NCI-H1105 treated with DMSO at 0.1 percent for 48 hours (cell line): Measurements from ENCODE around the gene PCDHA3.
"Not testable (repeated sequence)": the region's sequence is repeated elsewhere in the genome, so short reads cannot be mapped to it uniquely, and the experiment has no call there.

Experiments used
- DNase-seq: peaks from one replicate; lab custom pipeline; 2025; lab: John Stamatoyannopoulos, UW

PCDHA3 gene

GRCh38 chr5:140800816-140801493 lies at the start of gene PCDHA3:
Gene PCDHA3, plus strand, starts transcription at chr5:140801057.
- peak; percentile 72 for DNase-seq

- no peak for DNase-seq
Observed at GRCh38 chr5:140753561-140753960, 47.3 kb upstream of the PCDHA3 start.

DNA sequence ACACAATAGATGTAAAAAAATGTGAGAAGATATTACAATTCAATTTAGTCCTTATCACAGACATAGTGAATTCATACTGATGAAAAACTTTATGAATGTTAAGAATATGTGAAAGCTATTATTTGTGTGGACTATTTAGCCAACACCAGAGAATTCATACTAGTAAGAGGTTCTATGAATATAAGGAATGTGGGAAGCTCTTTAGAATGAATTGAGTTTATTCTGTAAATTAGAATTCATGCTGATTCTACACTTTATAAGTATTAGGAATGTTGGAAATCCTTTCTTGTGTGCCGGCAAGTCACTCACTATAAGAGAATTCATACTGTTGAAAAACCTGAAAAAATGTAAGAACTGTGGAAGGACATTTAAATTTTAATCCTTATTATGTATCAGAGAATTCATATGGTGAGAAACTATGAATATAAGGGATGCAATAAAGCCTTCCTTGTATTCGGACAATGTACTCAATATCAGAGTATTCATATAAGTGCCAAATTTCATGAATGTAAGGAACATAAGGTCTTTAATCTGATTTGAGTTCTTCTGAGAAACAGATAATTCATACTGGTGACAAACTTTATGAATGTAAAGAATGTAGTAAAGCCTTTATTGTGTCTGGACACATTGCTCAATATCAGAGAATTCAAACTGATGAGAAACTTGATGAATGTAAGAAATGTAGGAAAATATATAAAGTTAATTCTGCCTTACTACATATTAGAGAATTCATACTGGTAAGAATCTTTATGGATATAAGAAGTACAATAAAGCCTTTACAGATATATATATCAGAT lies 36.5 kb upstream of the PCDHA3 start:
- no peak for DNase-seq

DNA sequence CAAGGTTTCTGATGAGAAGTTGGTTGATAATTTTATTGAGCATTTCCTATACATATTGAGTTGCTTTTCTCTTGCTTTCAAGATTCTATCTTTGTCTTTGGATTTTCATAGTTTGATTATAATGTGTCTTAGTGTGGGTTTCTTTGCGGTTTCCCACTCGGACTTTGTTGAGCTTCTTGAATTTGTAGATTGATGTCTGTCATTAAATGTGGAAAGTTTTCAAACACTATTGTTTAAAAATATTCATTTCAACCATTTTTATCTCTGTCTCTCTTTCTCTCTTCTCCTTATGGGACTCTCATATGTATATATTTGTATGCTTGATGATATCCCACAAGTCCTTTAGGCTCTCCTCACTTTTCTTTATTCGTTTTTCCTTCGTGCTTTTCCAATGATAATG lies 33.4 kb upstream of the PCDHA3 start:
- no peak for DNase-seq

DNA sequence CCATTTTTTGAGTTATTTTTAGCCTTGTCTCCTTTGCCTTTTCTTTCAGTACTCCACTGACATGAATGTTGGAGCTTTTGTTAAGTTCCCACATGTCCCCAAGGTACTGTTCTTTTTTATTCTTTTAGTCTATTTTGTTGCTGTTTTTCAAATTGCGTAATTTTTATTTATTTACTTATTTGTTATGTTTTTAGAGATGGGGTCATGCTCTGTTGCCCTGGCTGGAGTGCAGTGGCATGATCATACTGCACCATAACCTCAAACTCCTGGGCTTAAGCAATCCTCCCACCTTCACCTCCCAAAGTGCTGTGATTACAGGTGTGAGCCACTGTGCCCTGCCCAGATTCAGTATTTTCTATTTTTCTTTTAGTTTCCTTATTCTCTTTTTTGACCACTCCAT lies 20.3 kb upstream of the PCDHA3 start:
- no peak for DNase-seq

DNA sequence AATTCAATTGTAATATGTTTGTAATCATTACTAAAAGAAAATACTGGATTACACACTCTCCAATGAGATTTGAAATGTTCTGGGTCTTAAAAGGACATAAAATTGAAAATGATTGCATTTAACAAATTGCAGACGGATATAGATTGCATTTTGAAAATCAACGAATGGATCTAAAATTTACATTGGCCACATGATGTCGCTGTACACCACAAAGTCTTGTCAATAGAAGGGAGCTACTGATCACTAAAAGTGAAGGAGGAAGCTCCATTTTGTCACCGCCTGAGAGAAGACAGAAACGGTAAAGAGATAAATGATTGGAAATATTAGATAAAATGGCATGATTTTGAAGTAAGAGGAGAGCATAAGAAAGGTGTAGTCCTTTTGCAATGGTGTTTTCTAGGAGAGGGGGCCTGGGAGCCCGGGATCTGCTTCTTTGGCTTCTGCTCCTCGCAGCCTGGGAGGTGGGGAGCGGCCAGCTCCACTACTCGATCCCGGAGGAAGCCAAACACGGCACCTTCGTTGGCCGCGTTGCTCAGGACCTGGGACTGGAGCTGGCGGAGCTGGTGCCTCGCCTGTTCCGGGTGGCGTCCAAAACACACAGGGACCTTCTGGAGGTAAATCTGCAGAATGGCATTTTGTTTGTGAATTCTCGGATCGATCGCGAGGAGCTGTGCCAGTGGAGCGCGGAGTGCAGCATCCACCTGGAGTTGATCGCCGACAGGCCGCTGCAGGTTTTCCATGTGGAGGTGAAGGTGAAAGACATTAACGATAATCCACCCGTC lies 14.8 kb upstream of the PCDHA3 start, which contains the start of gene PCDHA1:
Gene PCDHA1, plus strand, starts transcription at position 236 of the 782 bp plus-strand sequence.
- no peak for DNase-seq

GRCh38 chr5:140787422-140787821 lies 13.4 kb upstream of the PCDHA3 start:
- DNase-seq, result not testable (repeated sequence)

DNA sequence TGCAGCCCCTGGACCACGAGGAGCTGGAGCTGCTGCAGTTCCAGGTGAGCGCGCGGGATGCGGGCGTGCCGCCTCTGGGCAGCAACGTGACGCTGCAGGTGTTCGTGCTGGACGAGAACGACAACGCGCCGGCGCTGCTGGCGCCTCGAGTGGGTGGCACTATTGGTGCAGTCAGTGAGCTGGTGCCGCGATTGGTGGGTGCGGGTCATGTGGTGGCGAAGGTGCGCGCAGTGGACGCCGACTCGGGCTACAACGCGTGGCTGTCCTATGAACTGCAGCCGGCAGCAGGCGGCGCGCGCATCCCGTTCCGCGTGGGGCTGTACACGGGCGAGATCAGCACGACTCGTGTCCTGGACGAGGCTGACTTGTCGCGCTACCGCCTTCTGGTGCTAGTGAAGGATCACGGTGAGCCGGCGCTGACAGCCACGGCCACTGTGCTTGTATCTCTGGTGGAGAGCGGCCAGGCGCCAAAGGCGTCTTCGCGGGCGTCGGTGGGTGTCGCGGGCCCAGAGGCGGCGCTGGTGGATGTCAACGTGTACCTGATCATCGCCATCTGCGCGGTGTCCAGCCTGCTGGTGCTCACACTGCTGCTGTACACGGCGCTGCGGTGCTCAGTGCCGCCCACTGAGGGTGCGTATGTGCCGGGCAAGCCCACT lies 12.9 kb upstream of the PCDHA3 start:
- DNase-seq, result not testable (repeated sequence)

DNA sequence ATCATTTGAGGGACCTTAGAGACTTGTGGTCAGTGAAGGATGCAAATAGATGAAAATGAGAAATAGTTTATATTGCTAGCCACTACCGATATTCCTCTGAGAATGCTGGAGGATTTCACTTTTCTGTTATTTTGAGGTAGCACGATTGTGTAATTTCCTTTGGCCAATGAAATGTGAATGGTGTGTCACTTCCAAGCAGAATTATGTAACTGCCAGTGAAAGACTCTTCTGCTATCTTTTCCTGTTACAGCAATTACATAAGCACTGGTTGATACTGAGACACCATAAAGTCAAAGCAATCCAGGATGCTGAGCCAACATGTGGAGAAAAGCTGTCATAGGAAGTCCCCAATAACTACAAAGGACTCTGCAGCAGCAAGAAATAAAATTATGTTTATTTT lies 9.8 kb upstream of the PCDHA3 start:
- DNase-seq, result no peak

DNA sequence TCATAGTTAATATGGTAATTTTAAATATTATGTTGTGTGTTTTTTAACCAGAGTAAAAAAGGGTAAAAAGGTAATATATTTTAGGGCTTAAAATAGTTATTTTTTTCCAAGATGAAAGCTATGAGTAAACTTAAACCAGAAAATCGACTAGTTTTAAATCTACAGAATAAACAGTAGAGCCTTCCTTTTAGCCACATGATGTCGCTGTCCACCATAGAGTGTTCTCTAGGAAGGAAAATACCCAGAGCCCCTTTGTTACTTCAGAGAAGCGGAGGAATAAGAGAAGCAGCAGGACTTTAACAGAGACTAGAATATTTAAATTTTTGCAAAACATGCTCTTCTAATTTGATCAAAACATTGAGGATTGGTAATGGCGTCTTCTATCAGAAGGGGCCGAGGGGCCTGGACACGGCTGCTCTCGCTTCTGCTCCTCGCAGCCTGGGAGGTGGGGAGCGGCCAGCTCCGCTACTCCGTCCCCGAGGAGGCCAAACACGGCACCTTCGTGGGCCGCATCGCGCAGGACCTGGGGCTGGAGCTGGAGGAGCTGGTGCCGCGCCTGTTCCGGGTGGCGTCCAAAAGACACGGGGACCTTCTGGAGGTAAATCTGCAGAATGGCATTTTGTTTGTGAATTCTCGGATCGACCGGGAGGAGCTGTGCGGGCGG lies 6.1 kb upstream of the PCDHA3 start, which contains the start of gene PCDHA2:
Gene PCDHA2, plus strand, starts transcription at position 258 of the 664 bp plus-strand sequence.
- no peak for DNase-seq

- DNase-seq, result no peak
Observed at GRCh38 chr5:140795259-140795641, 5.6 kb upstream of the PCDHA3 start.

- not testable (repeated sequence) for DNase-seq
Observed at GRCh38 chr5:140796072-140796717, 4.7 kb upstream of the PCDHA3 start.

- DNase-seq, result no peak
Observed at GRCh38 chr5:140796718-140797095, 4.2 kb upstream of the PCDHA3 start.

DNA sequence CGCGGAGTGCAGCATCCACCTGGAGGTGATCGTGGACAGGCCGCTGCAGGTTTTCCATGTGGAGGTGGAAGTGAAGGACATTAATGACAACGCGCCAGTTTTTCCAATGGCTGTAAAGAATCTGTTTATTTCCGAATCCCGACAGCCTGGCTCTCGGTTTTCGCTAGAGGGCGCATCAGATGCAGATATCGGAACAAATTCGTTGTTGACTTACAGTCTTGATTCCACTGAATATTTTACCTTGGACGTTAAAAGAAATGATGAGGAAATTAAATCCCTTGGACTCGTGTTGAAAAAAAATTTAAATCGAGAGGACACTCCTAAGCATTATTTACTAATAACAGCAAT lies 611 bp downstream of the PCDHA3 start:
- DNase-seq, result peak; percentile 68

- DNase-seq, result not testable (repeated sequence)
Observed at GRCh38 chr5:140802381-140802780, 1.5 kb downstream of the PCDHA3 start.

DNA sequence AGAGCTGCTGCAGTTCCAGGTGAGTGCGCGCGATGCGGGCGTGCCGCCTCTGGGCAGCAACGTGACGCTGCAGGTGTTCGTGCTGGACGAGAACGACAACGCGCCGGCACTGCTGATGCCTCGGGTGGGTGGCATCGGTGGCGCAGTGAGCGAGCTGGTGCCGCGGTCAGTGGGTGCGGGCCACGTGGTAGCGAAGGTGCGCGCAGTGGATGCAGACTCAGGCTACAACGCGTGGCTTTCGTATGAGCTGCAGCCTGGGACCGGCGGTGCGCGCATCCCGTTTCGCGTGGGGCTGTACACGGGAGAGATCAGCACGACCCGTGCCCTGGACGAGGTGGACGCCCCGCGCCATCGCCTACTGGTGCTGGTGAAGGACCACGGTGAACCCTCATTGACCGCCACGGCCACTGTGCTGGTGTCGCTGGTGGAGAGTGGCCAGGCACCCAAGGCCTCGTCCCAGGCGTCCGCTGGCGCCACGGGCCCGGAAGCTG lies 2.0 kb downstream of the PCDHA3 start:
- DNase-seq, result no peak

DNA sequence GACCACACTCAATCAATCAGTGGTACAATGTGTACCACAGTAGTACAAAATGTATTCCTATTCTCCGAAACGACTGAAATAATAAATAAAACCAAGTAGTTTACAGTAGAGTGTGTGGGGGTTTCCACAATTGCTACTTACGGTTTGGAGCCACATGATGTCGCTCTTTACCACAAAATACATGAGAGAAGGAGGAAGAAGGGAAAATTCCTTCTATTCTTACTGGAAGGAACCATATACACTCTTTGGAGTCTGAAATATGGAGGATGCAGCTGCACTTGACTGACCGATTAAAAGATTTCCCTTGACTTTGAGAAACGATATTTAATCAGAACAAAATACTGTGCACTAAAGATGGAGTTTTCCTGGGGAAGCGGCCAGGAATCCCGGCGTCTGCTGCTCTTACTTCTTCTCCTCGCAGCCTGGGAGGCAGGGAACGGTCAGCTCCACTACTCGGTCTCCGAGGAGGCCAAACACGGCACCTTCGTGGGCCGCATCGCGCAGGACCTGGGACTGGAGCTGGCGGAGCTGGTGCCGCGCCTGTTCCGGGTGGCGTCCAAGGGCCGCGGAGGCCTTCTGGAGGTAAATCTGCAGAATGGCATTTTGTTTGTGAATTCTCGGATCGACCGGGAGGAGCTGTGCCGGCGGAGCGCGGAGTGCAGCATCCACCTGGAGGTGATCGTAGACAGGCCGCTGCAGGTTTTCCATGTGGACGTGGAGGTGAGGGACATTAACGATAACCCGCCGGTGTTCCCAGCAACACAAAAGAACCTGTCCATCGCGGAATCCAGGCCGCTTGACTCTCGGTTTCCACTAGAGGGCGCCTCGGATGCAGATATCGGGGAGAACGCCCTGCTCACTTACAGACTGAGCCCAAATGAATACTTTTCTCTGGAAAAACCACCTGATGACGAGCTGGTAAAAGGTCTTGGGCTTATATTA lies 6.2 kb downstream of the PCDHA3 start, which contains the start of gene PCDHA4:
Gene PCDHA4, plus strand, starts transcription at position 235 of the 942 bp plus-strand sequence.
- DNase-seq, result no peak

DNA sequence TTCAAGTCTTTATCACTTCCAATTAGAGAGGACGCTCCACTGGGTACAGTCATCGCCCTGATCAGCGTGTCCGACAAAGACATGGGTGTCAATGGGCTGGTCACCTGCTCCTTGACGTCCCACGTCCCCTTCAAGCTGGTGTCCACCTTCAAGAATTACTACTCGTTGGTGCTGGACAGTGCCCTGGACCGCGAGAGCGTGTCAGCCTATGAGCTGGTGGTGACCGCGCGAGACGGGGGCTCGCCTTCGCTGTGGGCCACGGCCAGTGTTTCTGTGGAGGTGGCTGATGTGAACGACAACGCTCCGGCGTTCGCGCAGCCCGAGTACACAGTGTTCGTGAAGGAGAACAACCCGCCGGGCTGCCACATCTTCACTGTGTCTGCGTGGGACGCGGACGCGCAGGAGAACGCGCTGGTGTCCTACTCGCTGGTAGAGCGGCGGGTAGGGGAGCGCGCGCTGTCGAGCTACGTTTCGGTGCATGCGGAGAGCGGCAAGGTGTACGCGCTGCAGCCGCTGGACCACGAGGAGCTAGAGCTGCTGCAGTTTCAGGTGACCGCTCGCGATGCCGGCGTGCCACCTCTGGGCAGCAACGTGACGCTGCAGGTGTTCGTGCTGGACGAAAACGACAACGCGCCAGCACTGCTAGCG lies 7.5 kb downstream of the PCDHA3 start:
- DNase-seq, result not testable (repeated sequence)

GRCh38 chr5:140808889-140809291 lies 8.0 kb downstream of the PCDHA3 start:
- DNase-seq, result no peak
